ENCODE results near the gene ZNRF1.

DNA sequence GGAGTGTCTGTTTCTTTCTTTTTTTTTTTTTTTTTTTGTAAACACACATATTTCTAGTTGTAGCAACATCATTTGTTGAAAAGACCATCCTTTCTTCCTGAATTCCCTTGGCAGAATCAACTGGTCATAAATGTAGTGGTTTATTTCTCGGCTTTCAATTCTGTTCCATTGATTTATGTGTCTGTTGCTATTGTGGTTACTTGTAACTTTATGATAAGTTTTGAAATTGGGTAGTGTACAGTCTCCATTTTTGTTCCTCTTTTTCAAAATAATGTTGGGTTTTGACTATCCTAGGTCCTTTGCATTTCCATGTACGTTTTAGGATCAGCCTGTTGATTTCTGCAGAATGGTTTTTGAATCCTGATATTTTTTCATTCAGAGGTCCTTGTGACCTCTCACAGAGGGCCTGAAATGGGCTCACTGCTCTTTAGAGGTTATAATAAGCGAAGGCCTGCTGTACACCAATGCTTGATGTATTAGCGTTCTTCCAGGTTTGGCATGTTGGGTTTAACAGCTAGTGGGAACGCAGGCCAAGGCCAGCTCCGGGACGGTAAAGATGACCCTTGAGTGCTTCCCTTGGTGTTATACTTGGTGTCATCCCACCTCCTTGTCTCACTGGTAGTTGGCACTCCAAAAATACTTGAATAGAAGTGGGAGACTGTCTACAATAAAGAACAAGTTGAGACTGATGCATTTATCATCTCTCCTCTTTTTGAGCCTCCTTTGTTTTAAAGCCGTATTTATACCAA, 43.8 kb downstream of the ZNRF1 start:
- no peak for TF ChIP-seq EP300 (IDR thresholded peaks at IDR 0.05)
- TF ChIP-seq, protein P1, sequence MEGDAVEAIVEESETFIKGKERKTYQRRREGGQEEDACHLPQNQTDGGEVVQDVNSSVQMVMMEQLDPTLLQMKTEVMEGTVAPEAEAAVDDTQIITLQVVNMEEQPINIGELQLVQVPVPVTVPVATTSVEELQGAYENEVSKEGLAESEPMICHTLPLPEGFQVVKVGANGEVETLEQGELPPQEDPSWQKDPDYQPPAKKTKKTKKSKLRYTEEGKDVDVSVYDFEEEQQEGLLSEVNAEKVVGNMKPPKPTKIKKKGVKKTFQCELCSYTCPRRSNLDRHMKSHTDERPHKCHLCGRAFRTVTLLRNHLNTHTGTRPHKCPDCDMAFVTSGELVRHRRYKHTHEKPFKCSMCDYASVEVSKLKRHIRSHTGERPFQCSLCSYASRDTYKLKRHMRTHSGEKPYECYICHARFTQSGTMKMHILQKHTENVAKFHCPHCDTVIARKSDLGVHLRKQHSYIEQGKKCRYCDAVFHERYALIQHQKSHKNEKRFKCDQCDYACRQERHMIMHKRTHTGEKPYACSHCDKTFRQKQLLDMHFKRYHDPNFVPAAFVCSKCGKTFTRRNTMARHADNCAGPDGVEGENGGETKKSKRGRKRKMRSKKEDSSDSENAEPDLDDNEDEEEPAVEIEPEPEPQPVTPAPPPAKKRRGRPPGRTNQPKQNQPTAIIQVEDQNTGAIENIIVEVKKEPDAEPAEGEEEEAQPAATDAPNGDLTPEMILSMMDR (IDR thresholded peaks at IDR 0.05), result no peak
- TF ChIP-seq POLR2AphosphoS5 (IDR thresholded peaks at IDR 0.05), result no peak
- no peak for TF ChIP-seq POLR2A (IDR thresholded peaks at IDR 0.05; ENCODE audit: low read depth)
